Measurements from ENCODE around the gene PIM2. TPM values are rescaled to one million over a fixed set of nuclear protein-coding genes. Genes with fewer than 3 reads are reported as not detected.
"Not testable (repeated sequence)": the region's sequence is repeated elsewhere in the genome, so short reads cannot be mapped to it uniquely, and the experiment has no call there.

Gene PIM2
- total and polyA plus RNA-seq, 9 donors = 0.92 to 2.3 (median 1.7) TPM

- H3K27me3 ChIP-seq (ENCODE audit: control insufficient read depth, insufficient read depth, low read length); DNase-seq; H3K4me3 ChIP-seq (ENCODE audit: low read length); H3K27ac ChIP-seq (ENCODE audit: low read length); H3K36me3 ChIP-seq (ENCODE audit: control insufficient read depth, insufficient read depth, low read length); H3K9me3 ChIP-seq (replicated peaks; ENCODE audit: control insufficient read depth, low read depth, low read length); H3K4me1 ChIP-seq (ENCODE audit: control insufficient read depth, insufficient read depth, low read length): not testable (repeated sequence)
- no CpG with 5 or more reads among the region's 2 CpGs for WGBS (ENCODE audit: insufficient coverage)
Measured at GRCh38 chrX:48872017-48872416, 46.8 kb downstream of the PIM2 start.

GRCh38 chrX:48864210-48864609 is 54.6 kb downstream of the PIM2 start:
- DNase-seq = no peak
- Histone ChIP-seq H3K4me1 (ENCODE audit: control insufficient read depth, insufficient read depth, low read length) (no peaks in the 10 kb centered on the region), H3K36me3 (ENCODE audit: control insufficient read depth, insufficient read depth, low read length) (no peaks in the 10 kb centered on the region), H3K4me3 (ENCODE audit: low read length) (no peak overlapping the region), H3K27ac (ENCODE audit: low read length) (no peak overlapping the region), H3K27me3 (ENCODE audit: control insufficient read depth, insufficient read depth, low read length) (no peaks in the 10 kb centered on the region), H3K9me3 (replicated peaks; ENCODE audit: control insufficient read depth, low read depth, low read length) (no peaks in the 10 kb centered on the region)
- WGBS (ENCODE audit: insufficient coverage) = 57% methylated on average over 4 of the region's 4 CpGs

Other genes starting within 250 kb of the PIM2 start
- 2.1 TPM for gene WAS, start 235.2 kb downstream of the PIM2 start, total RNA-seq
- gene WAS, start 235.2 kb downstream of the PIM2 start, polyA plus RNA-seq (ENCODE audit: insufficient read depth in 1 of 8, insufficient read length in 8 of 8, low replicate concordance in 1 of 8) = 1 to 10 TPM; 3.3 to 5.9 (median 4.1) TPM
- 3.1 TPM for gene SUV39H1, start 222.3 kb downstream of the PIM2 start, total RNA-seq
- gene SUV39H1, start 222.3 kb downstream of the PIM2 start, polyA plus RNA-seq (ENCODE audit: insufficient read depth in 1 of 8, insufficient read length in 8 of 8, low replicate concordance in 1 of 8) = 1 to 10 TPM; 4.0 to 5.6 (median 4.7) TPM
- gene GLOD5, start 157.3 kb downstream of the PIM2 start, total RNA-seq = not detected
- gene GLOD5, start 157.3 kb downstream of the PIM2 start, polyA plus RNA-seq (ENCODE audit: insufficient read depth in 1 of 8, insufficient read length in 8 of 8, low replicate concordance in 1 of 8) = under 1 TPM in 1 of 8 donors, not detected in 7; 0.50 TPM
- 0.22 TPM for gene GATA1, start 132.4 kb downstream of the PIM2 start, total RNA-seq
- gene GATA1, start 132.4 kb downstream of the PIM2 start, polyA plus RNA-seq (ENCODE audit: insufficient read depth in 1 of 8, insufficient read length in 8 of 8, low replicate concordance in 1 of 8) = under 1 TPM; 0.30 to 0.98 (median 0.61) TPM
- 78.6 TPM for gene HDAC6, start 117.0 kb downstream of the PIM2 start, total RNA-seq
- 100 to 1,000 TPM in 3 of 8 donors, 10 to 100 TPM in 5; 73.8 to 112 (median 91.6) TPM for gene HDAC6, start 117.0 kb downstream of the PIM2 start, polyA plus RNA-seq (ENCODE audit: insufficient read depth in 1 of 8, insufficient read length in 8 of 8, low replicate concordance in 1 of 8)
- not detected for gene ERAS, start 92.5 kb downstream of the PIM2 start, total RNA-seq
- under 1 TPM in 1 of 8 donors, not detected in 7; 0.10 TPM for gene ERAS, start 92.5 kb downstream of the PIM2 start, polyA plus RNA-seq (ENCODE audit: insufficient read depth in 1 of 8, insufficient read length in 8 of 8, low replicate concordance in 1 of 8)
- gene PCSK1N, start 83.4 kb downstream of the PIM2 start, total RNA-seq = not detected
- gene PCSK1N, start 83.4 kb downstream of the PIM2 start, polyA plus RNA-seq (ENCODE audit: insufficient read depth in 1 of 8, insufficient read length in 8 of 8, low replicate concordance in 1 of 8) = 1 to 10 TPM in 2 of 8 donors, under 1 TPM in 4, not detected in 2; 0.15 to 5.4 (median 0.26) TPM
- 33.7 TPM for gene TIMM17B, start 21.3 kb downstream of the PIM2 start, total RNA-seq
- 10 to 100 TPM; 29.0 to 44.4 (median 35.4) TPM for gene TIMM17B, start 21.3 kb downstream of the PIM2 start, polyA plus RNA-seq (ENCODE audit: insufficient read depth in 1 of 8, insufficient read length in 8 of 8, low replicate concordance in 1 of 8)
- 54.4 TPM for gene PQBP1, start 21.1 kb downstream of the PIM2 start, total RNA-seq
- gene PQBP1, start 21.1 kb downstream of the PIM2 start, polyA plus RNA-seq (ENCODE audit: insufficient read depth in 1 of 8, insufficient read length in 8 of 8, low replicate concordance in 1 of 8) = 10 to 100 TPM; 64.2 to 76.6 (median 70.3) TPM
- gene SLC35A2, start 7.4 kb downstream of the PIM2 start, total RNA-seq = 7.7 TPM
- gene SLC35A2, start 7.4 kb downstream of the PIM2 start, polyA plus RNA-seq (ENCODE audit: insufficient read depth in 1 of 8, insufficient read length in 8 of 8, low replicate concordance in 1 of 8) = 10 to 100 TPM; 15.9 to 22.1 (median 17.0) TPM
- gene OTUD5, start 38.6 kb upstream of the PIM2 start, total RNA-seq = 18.9 TPM
- 10 to 100 TPM; 37.5 to 45.2 (median 38.4) TPM for gene OTUD5, start 38.6 kb upstream of the PIM2 start, polyA plus RNA-seq (ENCODE audit: insufficient read depth in 1 of 8, insufficient read length in 8 of 8, low replicate concordance in 1 of 8)
- 0.66 TPM for gene KCND1, start 52.8 kb upstream of the PIM2 start, total RNA-seq
- gene KCND1, start 52.8 kb upstream of the PIM2 start, polyA plus RNA-seq (ENCODE audit: insufficient read depth in 1 of 8, insufficient read length in 8 of 8, low replicate concordance in 1 of 8) = 1 to 10 TPM in 4 of 8 donors, under 1 TPM in 4; 0.72 to 1.7 (median 1.0) TPM
- 9.9 TPM for gene GRIPAP1, start 83.2 kb upstream of the PIM2 start, total RNA-seq
- gene GRIPAP1, start 83.2 kb upstream of the PIM2 start, polyA plus RNA-seq (ENCODE audit: insufficient read depth in 1 of 8, insufficient read length in 8 of 8, low replicate concordance in 1 of 8) = 10 to 100 TPM; 18.0 to 26.0 (median 22.3) TPM
- gene TFE3, start 124.3 kb upstream of the PIM2 start, total RNA-seq = 10.8 TPM
- gene TFE3, start 124.3 kb upstream of the PIM2 start, polyA plus RNA-seq (ENCODE audit: insufficient read depth in 1 of 8, insufficient read length in 8 of 8, low replicate concordance in 1 of 8) = 10 to 100 TPM; 20.5 to 27.3 (median 21.4) TPM
- gene CCDC120, start 140.0 kb upstream of the PIM2 start, total RNA-seq = 0.98 TPM
- 1 to 10 TPM; 3.3 to 6.0 (median 4.1) TPM for gene CCDC120, start 140.0 kb upstream of the PIM2 start, polyA plus RNA-seq (ENCODE audit: insufficient read depth in 1 of 8, insufficient read length in 8 of 8, low replicate concordance in 1 of 8)
- 4.2 TPM for gene PRAF2, start 155.0 kb upstream of the PIM2 start, total RNA-seq
- 10 to 100 TPM; 19.3 to 29.8 (median 23.0) TPM for gene PRAF2, start 155.0 kb upstream of the PIM2 start, polyA plus RNA-seq (ENCODE audit: insufficient read depth in 1 of 8, insufficient read length in 8 of 8, low replicate concordance in 1 of 8)
- gene WDR45, start 160.9 kb upstream of the PIM2 start, total RNA-seq = 25.5 TPM
- 10 to 100 TPM; 34.1 to 39.1 (median 36.6) TPM for gene WDR45, start 160.9 kb upstream of the PIM2 start, polyA plus RNA-seq (ENCODE audit: insufficient read depth in 1 of 8, insufficient read length in 8 of 8, low replicate concordance in 1 of 8)
- 20.7 TPM for gene GPKOW, start 204.7 kb upstream of the PIM2 start, total RNA-seq
- gene GPKOW, start 204.7 kb upstream of the PIM2 start, polyA plus RNA-seq (ENCODE audit: insufficient read depth in 1 of 8, insufficient read length in 8 of 8, low replicate concordance in 1 of 8) = 10 to 100 TPM; 18.3 to 19.6 (median 19.0) TPM
- gene MAGIX, start 243.7 kb upstream of the PIM2 start, total RNA-seq = 2.6 TPM
- gene MAGIX, start 243.7 kb upstream of the PIM2 start, polyA plus RNA-seq (ENCODE audit: insufficient read depth in 1 of 8, insufficient read length in 8 of 8, low replicate concordance in 1 of 8) = 1 to 10 TPM; 1.6 to 2.1 (median 1.7) TPM